Caco-2 (cell line): Measurements from ENCODE around the gene TAS2R46. TPM values are rescaled to one million over a fixed set of nuclear protein-coding genes. Genes with fewer than 3 reads are reported as not detected.

Experiments
- BruUV-seq: library from RNA; stranded (reverse); fragments of 400-500 nt; replicated peaks from 2 replicates; lab custom pipeline; 2021; lab: Mats Ljungman, UMichigan
- CTCF ChIA-PET: fragments of 300-600 bp; sonication (Branson Sonifier 250); formaldehyde crosslinking; loops from one replicate; lab custom pipeline; 2022; ENCODE audit warnings: antibody characterized with exemption; lab: Charles Lee
- POLR2A ChIA-PET: fragments of 300-600 bp; sonication (Branson Sonifier 250); formaldehyde crosslinking; loops from one replicate; lab custom pipeline; 2022; ENCODE audit warnings: antibody characterized with exemption; lab: Charles Lee
- DNase-seq, 2 experiments: peaks; one replicate each; pipeline versions ENCODE4 v3.0.0 to v3.0.0-alpha.2; 2020 to 2022
- H3K27me3 ChIP-seq: replicated peaks from 2 replicates; pipeline ENCODE4 v1.6.0; 2011; ENCODE audit warnings: low read length; ENCODE audit not compliant: control insufficient read depth, insufficient read depth
- H3K36me3 ChIP-seq: 2 replicates; pipeline ENCODE4 v1.5.1; 2011; ENCODE audit warnings: low read length; ENCODE audit not compliant: control insufficient read depth, insufficient read depth
- H3K4me1 ChIP-seq: fragments of 250-450 bp; sonication (Bioruptor Pico); 2 replicates; pipeline ENCODE4 v1.5.1; 2020; ENCODE audit warnings: mild to moderate bottlenecking
- H3K4me3 ChIP-seq: 2 replicates; pipeline ENCODE4 v1.5.1; 2011; ENCODE audit warnings: low read depth, mild to moderate bottlenecking, control low read depth, low read length
- H3K9me3 ChIP-seq: fragments of 250-450 bp; sonication (Bioruptor Pico); 2 replicates; pipeline ENCODE4 v1.5.1; 2020; ENCODE audit warnings: mild to moderate bottlenecking, moderate library complexity
- H3K27ac Mint-ChIP-seq: one replicate; pipeline ENCODE4 v1.8.0; 2022; ENCODE audit warnings: mixed read lengths; ENCODE audit not compliant: unreplicated experiment
- H3K27me3 Mint-ChIP-seq: one replicate; pipeline ENCODE4 v1.8.0; 2022; ENCODE audit warnings: mixed read lengths; ENCODE audit not compliant: insufficient read depth, unreplicated experiment
- H3K36me3 Mint-ChIP-seq: one replicate; pipeline ENCODE4 v1.8.0; 2022; ENCODE audit warnings: mild to moderate bottlenecking, mixed read lengths; ENCODE audit not compliant: insufficient read depth, unreplicated experiment
- H3K4me1 Mint-ChIP-seq: one replicate; pipeline ENCODE4 v1.8.0; 2022; ENCODE audit warnings: low read depth, mixed read lengths; ENCODE audit not compliant: unreplicated experiment
- H3K4me3 Mint-ChIP-seq: one replicate; pipeline ENCODE4 v1.8.0; 2022; ENCODE audit warnings: mild to moderate bottlenecking, moderate library complexity, mixed read lengths; ENCODE audit not compliant: unreplicated experiment
- H3K9me3 Mint-ChIP-seq: one replicate; pipeline ENCODE4 v1.8.0; 2022; ENCODE audit warnings: mixed read lengths; ENCODE audit not compliant: unreplicated experiment
- CTCF ChIP-seq, 2 experiments: fragments of 200-600 bp in 1 of 2; IDR thresholded peaks; 1 replicate in 1 of 2; 2 replicates in 1 of 2; pipeline versions ENCODE4 v1.5.1 to v1.8.0; 2011 to 2022; ENCODE audit warnings: antibody characterized with exemption in 1 of 2, control low read depth in 1 of 2, inconsistent platforms in 1 of 2, low read depth in 1 of 2, low read length in 1 of 2, mild to moderate bottlenecking in 1 of 2, moderate library complexity in 1 of 2; ENCODE audit not compliant: insufficient read depth in 1 of 2, severe bottlenecking in 1 of 2, unreplicated experiment in 1 of 2
- intact Hi-C: fragments of 100-400 bp; cut with micrococcal nuclease; formaldehyde crosslinking; loops from one replicate; pipeline ENCODE4 v1.10.0; 2022; ENCODE audit not compliant: unreplicated experiment
- total RNA-seq: library from RNA; stranded (reverse); gene quantifications from 2 replicates; pipeline ENCODE4 v1.2.3, GENCODE V29; 2022

TAS2R46 gene
- total RNA-seq, 1 experiment from 2014 or later = 2.3 TPM

GRCh38 chr12:11078246-11078645 lies 16.2 kb upstream of the TAS2R46 start:
- no peak overlapping the region for H3K4me3 Mint-ChIP-seq
- no peaks in the 10 kb centered on the region for H3K27me3 ChIP-seq
- intact Hi-C loops = no loop called here
- no peak for DNase-seq
- H3K27me3 Mint-ChIP-seq = no peaks in the 10 kb centered on the region
- H3K4me1 ChIP-seq = no peaks in the 10 kb centered on the region
- peaks cover 6% of the 10 kb centered on the region for H3K4me1 Mint-ChIP-seq
- H3K9me3 Mint-ChIP-seq = peaks cover 10% of the 10 kb centered on the region
- no TSS peak for BruUV-seq
- H3K4me3 ChIP-seq = no peak overlapping the region
- no peak for TF ChIP-seq CTCF (IDR thresholded peaks at IDR 0.05; ENCODE audit: insufficient read depth in 1 of 2, low read depth in 1 of 2, low read length in 1 of 2, severe bottlenecking in 1 of 2, unreplicated experiment in 1 of 2)
- H3K36me3 ChIP-seq = no peaks in the 10 kb centered on the region
- H3K36me3 Mint-ChIP-seq = peaks cover 7% of the 10 kb centered on the region
- ChIA-PET CTCF (no interaction called here), POLR2A (no interaction called here)
- H3K9me3 ChIP-seq = no peaks in the 10 kb centered on the region
- H3K27ac Mint-ChIP-seq = no peak overlapping the region

- ChIA-PET CTCF (no interaction called here), POLR2A (no interaction called here)
- Mint-ChIP-seq H3K4me1 (peaks cover 7% of the 10 kb centered on the region), H3K27ac (no peak overlapping the region), H3K4me3 (no peak overlapping the region), H3K27me3 (no peaks in the 10 kb centered on the region), H3K9me3 (peaks cover 2% of the 10 kb centered on the region), H3K36me3 (peaks cover 5% of the 10 kb centered on the region)
- Histone ChIP-seq H3K4me1 (no peaks in the 10 kb centered on the region), H3K27me3 (no peaks in the 10 kb centered on the region), H3K9me3 (no peaks in the 10 kb centered on the region), H3K36me3 (no peaks in the 10 kb centered on the region), H3K4me3 (no peak overlapping the region)
- no peak for TF ChIP-seq CTCF (IDR thresholded peaks at IDR 0.05; ENCODE audit: insufficient read depth in 1 of 2, low read depth in 1 of 2, low read length in 1 of 2, severe bottlenecking in 1 of 2, unreplicated experiment in 1 of 2)
- intact Hi-C loops = no loop called here
- BruUV-seq = no TSS peak
- DNase-seq = no peak
Observed at GRCh38 chr12:11075642-11076041, 13.5 kb upstream of the TAS2R46 start.

GRCh38 chr12:11071414-11071813 lies 9.3 kb upstream of the TAS2R46 start:
- POLR2A ChIA-PET = interaction anchor here (0.6 kb wide), 1 partner anchor 114 kb away, joined by 3 read pairs; no protein-coding TSS in a partner anchor
- intact Hi-C loops = no loop called here
- Histone ChIP-seq H3K36me3 (no peaks in the 10 kb centered on the region), H3K4me1 (no peaks in the 10 kb centered on the region), H3K27me3 (no peaks in the 10 kb centered on the region), H3K4me3 (no peak overlapping the region), H3K9me3 (no peaks in the 10 kb centered on the region)
- CTCF ChIA-PET = no interaction called here
- Mint-ChIP-seq H3K36me3 (peaks cover 17% of the 10 kb centered on the region), H3K4me3 (no peak overlapping the region), H3K9me3 (no peaks in the 10 kb centered on the region), H3K4me1 (peaks cover 7% of the 10 kb centered on the region), H3K27ac (no peak overlapping the region), H3K27me3 (no peaks in the 10 kb centered on the region)
- TF ChIP-seq CTCF (IDR thresholded peaks at IDR 0.05; ENCODE audit: insufficient read depth in 1 of 2, low read depth in 1 of 2, low read length in 1 of 2, severe bottlenecking in 1 of 2, unreplicated experiment in 1 of 2) = no peak
- DNase-seq = no peak
- no TSS peak for BruUV-seq
